Hepatocyte (in vitro differentiated cells): ENCODE results near the gene CHN2. TPM values are rescaled to one million over a fixed set of nuclear protein-coding genes. Genes with fewer than 3 reads are reported as not detected.

Experiments used
- DNase-seq: peaks from one replicate; pipeline ENCODE4 v3.0.0-alpha.2; 2016; ENCODE audit warnings: low spot score
- H2AFZ ChIP-seq: fragments of 200-600 bp; sonication (generic); 2 replicates; pipeline ENCODE4 v1.6.0; 2016; ENCODE audit warnings: antibody characterized with exemption, mild to moderate bottlenecking
- H3K27ac ChIP-seq: fragments of 200-600 bp; sonication (generic); 2 replicates; pipeline ENCODE4 v1.5.1; 2016; ENCODE audit warnings: mild to moderate bottlenecking
- H3K27me3 ChIP-seq: fragments of 200-600 bp; sonication (generic); 2 replicates; pipeline ENCODE4 v1.6.1; 2016
- H3K36me3 ChIP-seq: fragments of 200-600 bp; sonication (generic); replicated peaks from 2 replicates; pipeline ENCODE4 v1.5.1; 2016; ENCODE audit warnings: low read depth; ENCODE audit not compliant: insufficient read depth
- H3K4me1 ChIP-seq: fragments of 200-600 bp; sonication (generic); 2 replicates; pipeline ENCODE4 v1.5.1; 2016; ENCODE audit warnings: mild to moderate bottlenecking, moderate library complexity; ENCODE audit not compliant: insufficient read depth
- H3K4me2 ChIP-seq: fragments of 200-600 bp; sonication (generic); 2 replicates; pipeline ENCODE4 v1.6.0; 2016
- H3K4me3 ChIP-seq: fragments of 200-600 bp; sonication (generic); 2 replicates; pipeline ENCODE4 v1.5.1; 2016; ENCODE audit warnings: mild to moderate bottlenecking
- H3K79me2 ChIP-seq: fragments of 200-600 bp; sonication (generic); 2 replicates; pipeline ENCODE4 v1.6.0; 2017; ENCODE audit warnings: mild to moderate bottlenecking
- H3K9me2 ChIP-seq: fragments of 200-600 bp; sonication (generic); replicated peaks from 2 replicates; pipeline ENCODE4 v1.6.0; 2017; ENCODE audit warnings: mild to moderate bottlenecking; ENCODE audit not compliant: insufficient read depth
- H3K9me3 ChIP-seq: fragments of 200-600 bp; sonication (generic); 2 replicates; pipeline ENCODE4 v1.5.1; 2016; ENCODE audit warnings: low read depth, mild to moderate bottlenecking
- H4K20me1 ChIP-seq: fragments of 200-600 bp; sonication (generic); 2 replicates; pipeline ENCODE4 v1.6.0; 2016; ENCODE audit warnings: mild to moderate bottlenecking; ENCODE audit not compliant: insufficient read depth, poor library complexity, severe bottlenecking
- EZH2 ChIP-seq: fragments of 200-600 bp; sonication (generic); IDR thresholded peaks from 2 replicates; pipeline ENCODE4 v1.6.1; 2016; ENCODE audit warnings: antibody characterized with exemption, mild to moderate bottlenecking, borderline replicate concordance
- EZH2phosphoT487 ChIP-seq: fragments of 200-600 bp; sonication (generic); IDR thresholded peaks from one replicate; pipeline ENCODE4 v1.6.1; 2018; ENCODE audit warnings: antibody characterized with exemption, mild to moderate bottlenecking, low read depth, moderate library complexity; ENCODE audit not compliant: unreplicated experiment, severe bottlenecking
- WGBS: methylation state at CpG from one replicate; pipeline ENCODE4 v1.1.6; 2016; ENCODE audit warnings: low lambda C conversion rate; ENCODE audit errors: missing lambda C conversion rate; 5-methylcytosine and 5-hydroxymethylcytosine counted together
- polyA plus RNA-seq: library from polyadenylated mRNA; unstranded; fragments of >200 nt; fragmentation: Nextera tagmentation; extraction: Ambion mirVana; gene quantifications from 2 replicates; pipeline ENCODE4 v1.2.1, GENCODE V29; 2016
- total RNA-seq: library from RNA; depleted of rRNA; stranded (reverse); fragments of >200 nt; gene quantifications from 2 replicates; pipeline ENCODE4 v1.2.3, GENCODE V29; 2014
- TF ChIP-seq, protein P1 (sequence below): fragments of 200-600 bp; sonication (generic); IDR thresholded peaks from 2 replicates; pipeline ENCODE4 v1.5.1; 2016; ENCODE audit warnings: antibody characterized with exemption, mild to moderate bottlenecking; ENCODE audit not compliant: poor library complexity

Gene CHN2
- total and polyA plus RNA-seq, 2 experiments from 2014 or later = 8.7 to 12.3 TPM

DNA sequence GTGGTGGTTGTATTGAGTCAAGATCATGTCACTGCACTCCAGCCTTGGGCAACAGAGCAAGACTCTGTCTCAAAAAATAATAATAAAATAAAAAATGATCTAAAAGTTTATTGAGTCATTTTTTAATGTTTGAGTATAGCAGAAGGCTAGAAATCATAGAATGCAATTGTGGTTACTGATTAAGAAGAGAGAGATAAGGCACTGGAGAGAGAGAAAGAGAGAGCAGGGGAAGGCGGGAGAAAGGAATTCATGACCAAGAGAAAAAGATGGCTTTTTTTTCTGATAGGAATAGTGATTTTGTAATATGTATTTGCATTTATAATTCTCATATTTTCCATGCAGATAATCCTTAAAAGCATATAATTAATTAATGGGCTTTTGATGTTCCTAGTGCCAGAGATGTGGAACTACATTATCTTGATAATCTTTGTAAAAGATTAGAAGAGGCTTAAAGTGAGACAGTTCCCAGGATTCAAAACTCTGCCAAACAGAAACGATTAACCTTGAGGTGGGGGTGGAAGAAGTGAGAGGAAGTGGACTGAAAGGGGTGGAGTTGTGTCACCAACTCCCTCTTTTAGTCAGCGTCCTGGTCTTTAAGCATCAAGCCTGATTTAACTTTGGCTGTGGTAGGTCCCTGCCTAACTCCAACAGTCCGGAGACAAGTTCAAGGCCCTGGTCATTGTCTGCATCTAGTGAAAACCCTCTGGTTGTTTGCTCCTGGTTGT, 76.2 kb downstream of the CHN2 start:
- Histone ChIP-seq H3K9me2 (no peaks in the 10 kb centered on the region), H3K4me2 (peak overlapping the region; percentile 46), H3K79me2 (no peaks in the 10 kb centered on the region), H3K36me3 (no peaks in the 10 kb centered on the region), H3K27ac (peak overlapping the region; percentile 61), H3K9me3 (no peaks in the 10 kb centered on the region), H3K4me1 (peaks cover 10% of the 10 kb centered on the region), H2AFZ (no peak overlapping the region), H3K4me3 (no peak overlapping the region), H3K27me3 (no peaks in the 10 kb centered on the region), H4K20me1 (no peaks in the 10 kb centered on the region)
- WGBS = 13% methylated on average over 4 of the region's 4 CpGs
- DNase-seq = no peak
- TF ChIP-seq EZH2 = no peak
- TF ChIP-seq, protein P1, sequence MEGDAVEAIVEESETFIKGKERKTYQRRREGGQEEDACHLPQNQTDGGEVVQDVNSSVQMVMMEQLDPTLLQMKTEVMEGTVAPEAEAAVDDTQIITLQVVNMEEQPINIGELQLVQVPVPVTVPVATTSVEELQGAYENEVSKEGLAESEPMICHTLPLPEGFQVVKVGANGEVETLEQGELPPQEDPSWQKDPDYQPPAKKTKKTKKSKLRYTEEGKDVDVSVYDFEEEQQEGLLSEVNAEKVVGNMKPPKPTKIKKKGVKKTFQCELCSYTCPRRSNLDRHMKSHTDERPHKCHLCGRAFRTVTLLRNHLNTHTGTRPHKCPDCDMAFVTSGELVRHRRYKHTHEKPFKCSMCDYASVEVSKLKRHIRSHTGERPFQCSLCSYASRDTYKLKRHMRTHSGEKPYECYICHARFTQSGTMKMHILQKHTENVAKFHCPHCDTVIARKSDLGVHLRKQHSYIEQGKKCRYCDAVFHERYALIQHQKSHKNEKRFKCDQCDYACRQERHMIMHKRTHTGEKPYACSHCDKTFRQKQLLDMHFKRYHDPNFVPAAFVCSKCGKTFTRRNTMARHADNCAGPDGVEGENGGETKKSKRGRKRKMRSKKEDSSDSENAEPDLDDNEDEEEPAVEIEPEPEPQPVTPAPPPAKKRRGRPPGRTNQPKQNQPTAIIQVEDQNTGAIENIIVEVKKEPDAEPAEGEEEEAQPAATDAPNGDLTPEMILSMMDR = no peak
- no peak for TF ChIP-seq EZH2phosphoT487

DNA sequence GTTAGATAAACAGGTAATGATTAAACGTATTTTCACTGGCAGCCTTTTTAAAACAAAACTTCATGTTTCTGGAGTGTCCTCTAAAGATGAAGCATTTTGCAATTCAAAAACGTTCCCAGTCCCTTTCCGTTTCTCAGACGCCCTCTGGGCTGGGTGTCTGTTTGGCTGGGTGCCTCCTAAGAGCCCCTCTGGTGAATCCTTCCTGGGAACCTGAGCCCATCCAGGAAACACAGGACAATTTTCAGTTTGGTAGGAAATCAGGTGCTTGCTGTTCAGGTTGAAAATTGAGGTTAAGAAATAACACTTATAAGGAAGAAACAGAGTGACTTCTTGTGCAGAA, 76.7 kb downstream of the CHN2 start:
- Histone ChIP-seq H3K9me2 (no peaks in the 10 kb centered on the region), H3K27me3 (no peaks in the 10 kb centered on the region)
- WGBS = 22% methylated on average over 4 of the region's 4 CpGs

DNA sequence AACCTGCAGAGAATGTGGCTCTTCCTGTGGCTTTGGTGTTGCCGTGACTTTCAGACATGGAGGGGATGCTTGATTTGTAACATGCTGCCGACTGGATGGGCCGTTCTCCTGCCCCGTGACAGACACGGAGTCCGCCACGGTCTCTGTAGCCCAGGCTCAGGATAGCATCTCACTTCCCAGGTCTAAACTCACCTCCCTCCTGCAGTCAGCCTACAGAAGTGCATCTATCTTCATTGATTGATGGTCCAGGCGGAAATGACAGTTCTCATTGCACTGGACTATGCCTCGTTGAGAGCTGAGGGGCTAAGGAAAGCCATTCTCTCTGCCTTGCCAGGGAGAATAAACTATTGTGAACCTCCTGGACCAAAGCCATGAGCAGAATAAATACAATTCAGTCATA, 77.5 kb downstream of the CHN2 start:
- no peaks in the 10 kb centered on the region for H3K79me2 ChIP-seq
- peaks cover 10% of the 10 kb centered on the region for H3K4me1 ChIP-seq
- no peak overlapping the region for H3K27ac ChIP-seq
- WGBS = 90% methylated on average over 9 of the region's 9 CpGs
- TF ChIP-seq EZH2 (no peak), EZH2phosphoT487 (no peak)
- TF ChIP-seq, protein P1 = no peak
- H3K36me3 ChIP-seq = no peaks in the 10 kb centered on the region
- H3K4me2 ChIP-seq = no peak overlapping the region
- DNase-seq = no peak
- H3K27me3 ChIP-seq = no peaks in the 10 kb centered on the region
- no peak overlapping the region for H2AFZ ChIP-seq
- H3K9me2 ChIP-seq = no peaks in the 10 kb centered on the region
- H3K4me3 ChIP-seq = no peak overlapping the region
- no peaks in the 10 kb centered on the region for H4K20me1 ChIP-seq
- H3K9me3 ChIP-seq = no peaks in the 10 kb centered on the region

More for the DNA sequence above, 76.7 kb downstream of the CHN2 start:
- Histone ChIP-seq H3K4me3 (no peak overlapping the region), H3K4me2 (peak overlapping the region; percentile 46), H3K9me3 (no peaks in the 10 kb centered on the region), H3K4me1 (peaks cover 10% of the 10 kb centered on the region), H3K79me2 (no peaks in the 10 kb centered on the region), H4K20me1 (no peaks in the 10 kb centered on the region), H3K27ac (peak overlapping the region; percentile 61), H3K36me3 (no peaks in the 10 kb centered on the region), H2AFZ (no peak overlapping the region)
- TF ChIP-seq, protein P1 = no peak
- no peak for TF ChIP-seq EZH2phosphoT487
- no peak for TF ChIP-seq EZH2
- DNase-seq = no peak
